Panc1 (cell line): ENCODE results near the gene ABCB4. TPM values are rescaled to one million over a fixed set of nuclear protein-coding genes. Genes with fewer than 3 reads are reported as not detected.

Experiments used
- ATAC-seq: fragments of 200-7000 bp; cut with Tn5 transposase; 2 replicates; pipeline ENCODE4 v1.9.1; 2020; ENCODE audit warnings: mild to moderate bottlenecking, moderate library complexity
- BruUV-seq: library from RNA; stranded (reverse); fragments of 400-500 nt; replicated peaks from 2 replicates; lab custom pipeline; 2021; lab: Mats Ljungman, UMichigan
- CTCF ChIA-PET: fragments of 300-600 bp; sonication (Branson Sonifier 250); formaldehyde crosslinking; loops from one replicate; lab custom pipeline; 2022; ENCODE audit warnings: antibody characterized with exemption; lab: Charles Lee
- POLR2A ChIA-PET: fragments of 300-600 bp; sonication (Branson Sonifier 250); formaldehyde crosslinking; loops from one replicate; lab custom pipeline; 2022; ENCODE audit warnings: antibody characterized with exemption; lab: Charles Lee
- DNase-seq: peaks from one replicate; pipeline ENCODE4 v3.0.0-alpha.2; 2010; ENCODE audit warnings: low read depth, low spot score
- H3K27ac ChIP-seq: 2 replicates; pipeline ENCODE4 v1.5.1; 2011; ENCODE audit warnings: mild to moderate bottlenecking, low read length, inconsistent platforms
- H3K27me3 ChIP-seq: fragments of 200-500 bp; sonication (Bioruptor generic); 2 replicates; pipeline ENCODE4 v1.6.0; 2014; ENCODE audit warnings: low read length, inconsistent platforms; ENCODE audit not compliant: control insufficient read depth, insufficient read depth
- H3K36me3 ChIP-seq: fragments of 200-500 bp; sonication (Bioruptor generic); 2 replicates; pipeline ENCODE4 v1.5.1; 2014; ENCODE audit warnings: inconsistent platforms, mild to moderate bottlenecking, low read length, moderate library complexity; ENCODE audit not compliant: control insufficient read depth, insufficient read depth
- H3K4me1 ChIP-seq: 2 replicates; pipeline ENCODE4 v1.5.1; 2011; ENCODE audit warnings: inconsistent platforms, mild to moderate bottlenecking, low read length, moderate library complexity; ENCODE audit not compliant: control insufficient read depth, insufficient read depth
- H3K4me3 ChIP-seq, 2 experiments: 2 replicates each; pipeline ENCODE4 v1.5.1; 2011 to 2012; ENCODE audit warnings: low read depth in 2 of 2, low read length in 2 of 2, mild to moderate bottlenecking in 2 of 2, inconsistent platforms in 1 of 2, moderate library complexity in 1 of 2
- H3K9me3 ChIP-seq: fragments of 200-500 bp; sonication (Bioruptor generic); 2 replicates; pipeline ENCODE4 v1.5.1; 2014; ENCODE audit warnings: low read depth, mild to moderate bottlenecking, inconsistent platforms, low read length, moderate library complexity; ENCODE audit not compliant: control insufficient read depth, insufficient read depth
- POLR2AphosphoS5 ChIP-seq: IDR thresholded peaks from 2 replicates; pipeline ENCODE4 v1.6.1; 2012; ENCODE audit warnings: mild to moderate bottlenecking, low read depth, low read length, moderate library complexity
- SIN3A ChIP-seq: IDR thresholded peaks from 2 replicates; pipeline ENCODE4 v1.6.1; 2012; ENCODE audit warnings: low read depth, mild to moderate bottlenecking, low read length, moderate library complexity, borderline replicate concordance; ENCODE audit not compliant: insufficient read depth
- TCF7L2 ChIP-seq: IDR thresholded peaks from 2 replicates; pipeline ENCODE4 v1.6.1; 2011; ENCODE audit warnings: mild to moderate bottlenecking, low read depth, low read length, inconsistent platforms
- in situ Hi-C: cut with HindIII; loops from 2 replicates; pipeline ENCODE4 v1.10.0; 2016; ENCODE audit warnings: low sequenced_read_pairs, low pct_unique_long_range_greater_than_20kb
- intact Hi-C: fragments of 100-400 bp; cut with micrococcal nuclease; formaldehyde crosslinking; loops from one replicate; pipeline ENCODE4 v1.10.0; 2022; ENCODE audit not compliant: unreplicated experiment
- total RNA-seq: library from RNA; stranded (reverse); gene quantifications from one replicate; pipeline ENCODE4 v1.2.1, GENCODE V29; 2021; ENCODE audit not compliant: unreplicated experiment
- TF ChIP-seq, protein P1 (sequence below): fragments of 450-650 bp; IDR thresholded peaks from 2 replicates; pipeline ENCODE4 v1.5.1; 2017; ENCODE audit warnings: mild to moderate bottlenecking
- TF ChIP-seq, protein P2 (sequence below), 2 experiments: IDR thresholded peaks; 2 replicates each; pipeline ENCODE4 v1.6.1; 2011 to 2012; ENCODE audit warnings: low read depth in 2 of 2, control low read depth in 1 of 2, low read length in 1 of 2, mild to moderate bottlenecking in 1 of 2, moderate library complexity in 1 of 2; ENCODE audit not compliant: insufficient read depth in 1 of 2

Gene ABCB4
- total RNA-seq, 1 experiment from 2014 or later, result 0.18 TPM

DNA sequence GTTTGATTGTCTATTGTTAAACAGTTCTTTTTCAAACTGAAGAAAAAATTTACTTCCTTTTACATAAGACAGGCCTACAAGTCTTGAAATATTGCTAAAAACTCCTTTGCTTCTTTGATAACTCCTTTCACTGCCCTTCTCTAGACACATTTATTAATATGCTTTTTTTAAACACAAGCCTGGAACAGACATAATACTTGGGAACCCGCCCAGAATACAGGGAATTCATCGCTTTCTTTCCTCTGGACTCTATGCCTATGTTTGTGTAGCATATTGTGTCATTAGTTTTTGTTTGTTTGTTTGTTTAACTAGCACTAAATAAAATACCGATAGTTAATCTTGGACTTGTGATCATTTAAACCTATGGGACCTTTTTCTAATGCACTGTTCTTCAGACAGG is 42.4 kb upstream of the ABCB4 start:
- H3K4me3 ChIP-seq, result no peak overlapping the region
- ChIA-PET CTCF (no interaction called here), POLR2A (no interaction called here)
- DNase-seq (no peak), ATAC-seq (no peak)
- in situ Hi-C loops, result no loop called here
- intact Hi-C loops, result no loop called here
- TF ChIP-seq TCF7L2 (no peak), POLR2AphosphoS5 (no peak), SIN3A (no peak)
- TF ChIP-seq, protein P1, sequence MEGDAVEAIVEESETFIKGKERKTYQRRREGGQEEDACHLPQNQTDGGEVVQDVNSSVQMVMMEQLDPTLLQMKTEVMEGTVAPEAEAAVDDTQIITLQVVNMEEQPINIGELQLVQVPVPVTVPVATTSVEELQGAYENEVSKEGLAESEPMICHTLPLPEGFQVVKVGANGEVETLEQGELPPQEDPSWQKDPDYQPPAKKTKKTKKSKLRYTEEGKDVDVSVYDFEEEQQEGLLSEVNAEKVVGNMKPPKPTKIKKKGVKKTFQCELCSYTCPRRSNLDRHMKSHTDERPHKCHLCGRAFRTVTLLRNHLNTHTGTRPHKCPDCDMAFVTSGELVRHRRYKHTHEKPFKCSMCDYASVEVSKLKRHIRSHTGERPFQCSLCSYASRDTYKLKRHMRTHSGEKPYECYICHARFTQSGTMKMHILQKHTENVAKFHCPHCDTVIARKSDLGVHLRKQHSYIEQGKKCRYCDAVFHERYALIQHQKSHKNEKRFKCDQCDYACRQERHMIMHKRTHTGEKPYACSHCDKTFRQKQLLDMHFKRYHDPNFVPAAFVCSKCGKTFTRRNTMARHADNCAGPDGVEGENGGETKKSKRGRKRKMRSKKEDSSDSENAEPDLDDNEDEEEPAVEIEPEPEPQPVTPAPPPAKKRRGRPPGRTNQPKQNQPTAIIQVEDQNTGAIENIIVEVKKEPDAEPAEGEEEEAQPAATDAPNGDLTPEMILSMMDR, result no peak
- TF ChIP-seq, protein P2, sequence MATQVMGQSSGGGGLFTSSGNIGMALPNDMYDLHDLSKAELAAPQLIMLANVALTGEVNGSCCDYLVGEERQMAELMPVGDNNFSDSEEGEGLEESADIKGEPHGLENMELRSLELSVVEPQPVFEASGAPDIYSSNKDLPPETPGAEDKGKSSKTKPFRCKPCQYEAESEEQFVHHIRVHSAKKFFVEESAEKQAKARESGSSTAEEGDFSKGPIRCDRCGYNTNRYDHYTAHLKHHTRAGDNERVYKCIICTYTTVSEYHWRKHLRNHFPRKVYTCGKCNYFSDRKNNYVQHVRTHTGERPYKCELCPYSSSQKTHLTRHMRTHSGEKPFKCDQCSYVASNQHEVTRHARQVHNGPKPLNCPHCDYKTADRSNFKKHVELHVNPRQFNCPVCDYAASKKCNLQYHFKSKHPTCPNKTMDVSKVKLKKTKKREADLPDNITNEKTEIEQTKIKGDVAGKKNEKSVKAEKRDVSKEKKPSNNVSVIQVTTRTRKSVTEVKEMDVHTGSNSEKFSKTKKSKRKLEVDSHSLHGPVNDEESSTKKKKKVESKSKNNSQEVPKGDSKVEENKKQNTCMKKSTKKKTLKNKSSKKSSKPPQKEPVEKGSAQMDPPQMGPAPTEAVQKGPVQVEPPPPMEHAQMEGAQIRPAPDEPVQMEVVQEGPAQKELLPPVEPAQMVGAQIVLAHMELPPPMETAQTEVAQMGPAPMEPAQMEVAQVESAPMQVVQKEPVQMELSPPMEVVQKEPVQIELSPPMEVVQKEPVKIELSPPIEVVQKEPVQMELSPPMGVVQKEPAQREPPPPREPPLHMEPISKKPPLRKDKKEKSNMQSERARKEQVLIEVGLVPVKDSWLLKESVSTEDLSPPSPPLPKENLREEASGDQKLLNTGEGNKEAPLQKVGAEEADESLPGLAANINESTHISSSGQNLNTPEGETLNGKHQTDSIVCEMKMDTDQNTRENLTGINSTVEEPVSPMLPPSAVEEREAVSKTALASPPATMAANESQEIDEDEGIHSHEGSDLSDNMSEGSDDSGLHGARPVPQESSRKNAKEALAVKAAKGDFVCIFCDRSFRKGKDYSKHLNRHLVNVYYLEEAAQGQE (IDR thresholded peaks at IDR 0.05; ENCODE audit: insufficient read depth in 1 of 2, low read depth in 2 of 2, low read length in 1 of 2), result no peak
- no peaks in the 10 kb centered on the region; the same call in 1 of the 2 replicates for H3K27me3 ChIP-seq
- no peaks in the 10 kb centered on the region for H3K4me1 ChIP-seq
- no peaks in the 10 kb centered on the region for H3K36me3 ChIP-seq
- BruUV-seq, result no TSS peak
- H3K27ac ChIP-seq, result no peak overlapping the region
- no peaks in the 10 kb centered on the region for H3K9me3 ChIP-seq

DNA sequence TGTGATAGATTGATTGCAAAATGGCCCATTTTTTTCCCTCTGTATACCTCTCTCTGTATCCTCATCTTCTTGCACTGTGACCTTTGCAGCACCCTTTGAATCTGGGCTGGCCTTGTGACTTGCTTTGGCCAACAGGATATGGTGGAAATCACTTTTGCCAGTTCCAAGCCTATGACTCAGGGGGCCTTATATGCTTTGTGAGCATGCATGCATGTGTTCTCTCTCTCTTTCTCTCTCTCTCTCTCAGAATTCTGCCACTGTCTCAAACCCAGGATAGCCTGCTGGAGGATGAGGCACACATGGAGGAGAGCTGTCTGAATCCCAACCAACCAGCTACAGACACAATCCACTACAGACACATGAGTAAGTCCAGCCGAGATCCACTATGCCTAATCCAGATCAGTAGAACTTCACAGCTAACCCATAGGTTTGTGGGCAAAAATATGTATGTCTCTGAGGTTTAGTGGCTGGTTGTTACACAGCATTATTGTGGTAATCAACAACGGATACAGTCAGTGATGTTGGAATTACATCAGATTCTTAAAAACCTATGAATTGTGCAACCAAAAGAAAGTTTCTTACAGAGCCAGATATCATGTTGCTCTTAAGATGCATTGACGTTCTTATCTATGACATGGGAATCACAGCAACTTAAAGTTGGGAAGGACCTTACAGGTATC is 41.8 kb upstream of the ABCB4 start:
- ChIA-PET POLR2A (interaction anchor here (0.7 kb wide), 1 partner anchor 364 kb away, joined by 3 read pairs; no protein-coding TSS in a partner anchor), CTCF (no interaction called here)
- no peak overlapping the region for H3K27ac ChIP-seq
- TF ChIP-seq, protein P1, result no peak
- TF ChIP-seq TCF7L2 (no peak), SIN3A (no peak), POLR2AphosphoS5 (no peak)
- TF ChIP-seq, protein P2 (IDR thresholded peaks at IDR 0.05; ENCODE audit: insufficient read depth in 1 of 2, low read depth in 2 of 2, low read length in 1 of 2), result no peak
- intact Hi-C loops, result no loop called here
- no peaks in the 10 kb centered on the region; the same call in 1 of the 2 replicates for H3K27me3 ChIP-seq
- in situ Hi-C loops, result no loop called here
- H3K4me1 ChIP-seq, result no peaks in the 10 kb centered on the region
- ATAC-seq (no peak), DNase-seq (no peak)
- no peaks in the 10 kb centered on the region for H3K36me3 ChIP-seq
- H3K9me3 ChIP-seq, result no peaks in the 10 kb centered on the region
- BruUV-seq, result no TSS peak
- H3K4me3 ChIP-seq, result no peak overlapping the region
